ENCODE results near the gene SAMSN1.

DNA sequence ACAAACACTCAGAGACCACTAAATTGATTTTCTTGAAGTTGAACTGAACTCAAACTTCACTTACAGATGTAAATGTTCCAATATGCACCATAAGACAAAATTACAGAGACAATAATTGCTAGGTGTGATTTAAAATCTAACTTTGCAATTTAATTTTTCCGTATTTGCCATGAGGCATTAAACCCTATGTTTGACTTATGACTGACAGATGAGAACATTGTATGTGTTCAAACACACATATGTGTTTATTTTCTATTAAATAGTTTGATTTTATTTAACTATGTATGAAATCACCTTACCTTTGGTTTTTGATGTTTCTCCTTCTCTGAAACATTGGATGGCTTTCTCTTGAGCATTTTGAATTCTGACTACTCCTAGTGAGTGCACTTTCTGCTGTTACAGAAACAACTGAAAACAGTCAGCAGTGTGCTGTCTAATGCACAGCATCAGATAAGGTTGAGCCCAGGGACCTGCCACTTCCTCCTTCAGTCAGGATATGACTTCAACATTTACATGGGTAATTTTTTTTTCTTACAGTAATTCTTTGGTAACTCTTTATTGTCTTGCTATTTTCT lies at the start of gene SAMSN1:
- no peak for TF ChIP-seq POLR2A (IDR thresholded peaks at IDR 0.05; ENCODE audit: low read length)
- TF ChIP-seq, protein P1, sequence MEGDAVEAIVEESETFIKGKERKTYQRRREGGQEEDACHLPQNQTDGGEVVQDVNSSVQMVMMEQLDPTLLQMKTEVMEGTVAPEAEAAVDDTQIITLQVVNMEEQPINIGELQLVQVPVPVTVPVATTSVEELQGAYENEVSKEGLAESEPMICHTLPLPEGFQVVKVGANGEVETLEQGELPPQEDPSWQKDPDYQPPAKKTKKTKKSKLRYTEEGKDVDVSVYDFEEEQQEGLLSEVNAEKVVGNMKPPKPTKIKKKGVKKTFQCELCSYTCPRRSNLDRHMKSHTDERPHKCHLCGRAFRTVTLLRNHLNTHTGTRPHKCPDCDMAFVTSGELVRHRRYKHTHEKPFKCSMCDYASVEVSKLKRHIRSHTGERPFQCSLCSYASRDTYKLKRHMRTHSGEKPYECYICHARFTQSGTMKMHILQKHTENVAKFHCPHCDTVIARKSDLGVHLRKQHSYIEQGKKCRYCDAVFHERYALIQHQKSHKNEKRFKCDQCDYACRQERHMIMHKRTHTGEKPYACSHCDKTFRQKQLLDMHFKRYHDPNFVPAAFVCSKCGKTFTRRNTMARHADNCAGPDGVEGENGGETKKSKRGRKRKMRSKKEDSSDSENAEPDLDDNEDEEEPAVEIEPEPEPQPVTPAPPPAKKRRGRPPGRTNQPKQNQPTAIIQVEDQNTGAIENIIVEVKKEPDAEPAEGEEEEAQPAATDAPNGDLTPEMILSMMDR (IDR thresholded peaks at IDR 0.05): no peak
- no peak for TF ChIP-seq BHLHE40 (IDR thresholded peaks at IDR 0.05; ENCODE audit: low read depth, low read length)
- TF ChIP-seq EP300 (IDR thresholded peaks at IDR 0.05): no peak
- TF ChIP-seq, protein P2, sequence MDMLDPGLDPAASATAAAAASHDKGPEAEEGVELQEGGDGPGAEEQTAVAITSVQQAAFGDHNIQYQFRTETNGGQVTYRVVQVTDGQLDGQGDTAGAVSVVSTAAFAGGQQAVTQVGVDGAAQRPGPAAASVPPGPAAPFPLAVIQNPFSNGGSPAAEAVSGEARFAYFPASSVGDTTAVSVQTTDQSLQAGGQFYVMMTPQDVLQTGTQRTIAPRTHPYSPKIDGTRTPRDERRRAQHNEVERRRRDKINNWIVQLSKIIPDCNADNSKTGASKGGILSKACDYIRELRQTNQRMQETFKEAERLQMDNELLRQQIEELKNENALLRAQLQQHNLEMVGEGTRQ (IDR thresholded peaks at IDR 0.05): no peak
- no peak for TF ChIP-seq ESRRA (IDR thresholded peaks at IDR 0.05; ENCODE audit: borderline replicate concordance, low read length)
- no peak for TF ChIP-seq POLR2AphosphoS2 (conservative IDR thresholded peaks at IDR 0.05; ENCODE audit: low read length)
- no peak for TF ChIP-seq JUN (IDR thresholded peaks at IDR 0.05)
- TF ChIP-seq MYC (IDR thresholded peaks at IDR 0.05; ENCODE audit: borderline replicate concordance, low read length): no peak

Data from A549 (cell line).